Measurements from ENCODE around the gene VIL1.

VIL1 gene

DNA sequence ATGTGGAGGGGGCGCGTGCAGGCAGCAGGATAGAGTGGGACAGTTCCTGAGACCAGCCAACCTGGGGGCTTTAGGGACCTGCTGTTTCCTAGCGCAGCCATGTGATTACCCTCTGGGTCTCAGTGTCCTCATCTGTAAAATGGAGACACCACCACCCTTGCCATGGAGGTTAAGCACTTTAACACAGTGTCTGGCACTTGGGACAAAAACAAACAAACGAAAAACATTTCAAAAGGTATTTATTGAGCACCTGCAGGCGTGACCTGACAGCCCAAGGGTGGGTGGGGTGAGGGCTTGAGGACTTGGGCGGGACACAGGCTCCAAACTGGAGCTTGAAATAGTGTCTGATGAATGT lies 23.9 kb upstream of the VIL1 start:
- no peak for DNase-seq (ENCODE audit: low spot score)

- no peak for DNase-seq (ENCODE audit: low spot score)
Observed at GRCh38 chr2:218395456-218395825, 23.5 kb upstream of the VIL1 start.

DNA sequence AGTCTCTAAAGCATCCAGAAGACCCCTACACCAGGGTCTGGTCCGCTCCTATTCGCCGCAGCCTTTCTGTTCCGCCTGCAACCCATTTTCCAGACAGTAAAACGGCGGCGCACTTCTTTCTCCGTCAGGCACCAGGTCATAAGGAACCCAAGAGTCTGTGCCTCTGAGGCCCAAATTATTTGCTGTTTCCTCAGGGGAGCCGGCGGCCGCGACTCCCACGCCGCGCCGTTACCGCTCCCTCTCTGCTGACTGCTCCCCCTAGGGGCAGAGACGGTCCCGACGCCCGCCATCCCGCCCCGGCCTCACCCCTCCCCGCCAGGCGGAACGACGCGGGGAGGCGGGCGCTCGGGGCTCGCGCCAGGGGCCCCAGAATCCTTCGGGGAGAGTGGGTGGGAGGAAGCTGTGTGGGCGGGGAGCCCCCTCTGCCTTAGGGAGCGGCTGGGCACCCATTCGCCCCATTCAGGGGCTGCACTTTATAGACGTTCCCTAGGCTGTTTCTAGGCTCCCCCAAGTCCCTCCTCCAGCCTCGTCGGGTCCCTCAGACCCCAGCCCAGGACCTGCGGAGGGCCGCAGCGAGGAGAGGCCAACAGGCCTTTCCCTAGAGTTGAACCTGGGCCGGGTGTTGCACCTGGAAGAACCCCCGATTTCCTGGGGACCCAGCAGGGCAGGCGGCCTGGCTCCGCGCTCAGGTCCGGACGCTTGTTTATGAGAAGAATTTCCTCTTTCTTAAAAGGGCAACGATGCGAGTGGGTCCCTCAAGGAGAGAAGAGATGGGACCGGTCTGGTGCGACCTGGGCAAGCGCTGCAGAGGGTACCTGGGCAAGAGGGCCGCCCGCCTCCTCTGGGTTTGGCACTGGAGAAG lies 22.9 kb upstream of the VIL1 start:
- DNase-seq (ENCODE audit: low spot score) = peak; percentile 96

DNA sequence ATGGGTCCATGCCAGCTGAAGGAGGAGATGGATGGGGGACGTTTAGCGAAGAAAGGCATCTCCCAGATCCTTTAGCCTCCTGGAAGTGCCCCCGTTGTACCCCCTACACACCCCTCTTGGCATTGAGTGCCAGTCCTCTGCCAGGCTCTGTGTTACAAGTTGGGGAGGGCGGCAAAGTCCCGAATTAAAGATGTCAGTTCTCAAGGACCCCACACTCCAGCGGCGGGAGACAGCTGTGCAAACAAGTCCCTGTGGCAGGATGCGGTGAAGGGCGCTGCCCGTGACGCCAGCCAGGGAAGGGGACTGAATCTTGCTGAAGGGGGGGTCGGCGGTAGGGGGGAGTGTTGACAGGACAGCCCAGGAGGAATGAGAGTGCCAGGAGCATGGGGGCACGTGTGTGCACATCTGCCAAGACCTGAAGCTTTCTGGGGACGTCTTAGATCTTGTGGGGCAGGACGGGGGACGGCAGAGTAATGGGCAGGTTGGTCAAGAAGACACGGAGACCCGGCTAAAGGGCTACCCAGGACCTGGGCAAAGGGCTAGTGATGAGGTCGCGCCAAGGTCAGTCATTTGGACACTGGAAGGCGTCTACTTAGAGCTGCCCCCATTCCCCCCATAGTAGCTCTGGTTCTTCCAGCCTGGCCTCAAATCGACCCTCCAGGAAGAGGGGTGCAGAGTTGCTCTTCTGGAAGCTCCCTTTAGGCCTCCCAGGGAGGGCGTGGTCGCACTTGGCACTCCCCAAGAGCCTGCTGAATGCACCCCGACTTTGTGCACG lies 22.0 kb upstream of the VIL1 start:
- peak; percentile 67 for DNase-seq (ENCODE audit: low spot score)

GRCh38 chr2:218397463-218397819 lies 21.5 kb upstream of the VIL1 start:
- DNase-seq (ENCODE audit: low spot score) = peak; percentile 13

DNA sequence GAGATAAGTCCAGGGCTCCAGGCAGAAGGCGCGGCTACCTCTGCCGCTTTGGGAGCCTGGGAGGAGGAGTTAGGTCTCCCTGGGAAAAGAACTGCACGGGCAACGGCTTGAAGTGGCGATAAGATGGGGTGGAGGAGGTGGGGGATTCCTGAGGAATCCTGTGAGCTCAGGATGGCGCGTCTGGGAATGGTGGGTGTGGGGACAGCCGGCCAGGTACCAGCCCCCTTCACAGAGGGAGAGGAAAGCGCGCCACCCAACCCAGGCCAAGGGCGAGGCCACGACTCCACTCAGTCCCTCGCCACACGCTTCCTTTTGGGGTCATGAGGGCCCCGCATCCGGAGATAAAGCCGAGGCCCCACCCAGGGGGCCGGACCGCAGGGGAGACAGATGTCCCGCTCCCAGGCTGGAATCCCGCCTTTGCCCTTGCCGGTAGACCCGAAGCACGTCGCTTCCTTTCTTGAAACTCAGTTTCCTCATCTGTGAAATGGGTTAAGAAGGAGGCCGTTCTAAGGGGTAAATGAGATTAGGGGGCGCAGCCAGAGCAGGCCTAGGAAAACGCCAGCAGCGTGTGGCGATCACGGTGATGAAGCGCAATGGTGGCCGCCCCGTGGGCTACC lies 21.0 kb upstream of the VIL1 start:
- peak; percentile 48 for DNase-seq (ENCODE audit: low spot score)

DNA sequence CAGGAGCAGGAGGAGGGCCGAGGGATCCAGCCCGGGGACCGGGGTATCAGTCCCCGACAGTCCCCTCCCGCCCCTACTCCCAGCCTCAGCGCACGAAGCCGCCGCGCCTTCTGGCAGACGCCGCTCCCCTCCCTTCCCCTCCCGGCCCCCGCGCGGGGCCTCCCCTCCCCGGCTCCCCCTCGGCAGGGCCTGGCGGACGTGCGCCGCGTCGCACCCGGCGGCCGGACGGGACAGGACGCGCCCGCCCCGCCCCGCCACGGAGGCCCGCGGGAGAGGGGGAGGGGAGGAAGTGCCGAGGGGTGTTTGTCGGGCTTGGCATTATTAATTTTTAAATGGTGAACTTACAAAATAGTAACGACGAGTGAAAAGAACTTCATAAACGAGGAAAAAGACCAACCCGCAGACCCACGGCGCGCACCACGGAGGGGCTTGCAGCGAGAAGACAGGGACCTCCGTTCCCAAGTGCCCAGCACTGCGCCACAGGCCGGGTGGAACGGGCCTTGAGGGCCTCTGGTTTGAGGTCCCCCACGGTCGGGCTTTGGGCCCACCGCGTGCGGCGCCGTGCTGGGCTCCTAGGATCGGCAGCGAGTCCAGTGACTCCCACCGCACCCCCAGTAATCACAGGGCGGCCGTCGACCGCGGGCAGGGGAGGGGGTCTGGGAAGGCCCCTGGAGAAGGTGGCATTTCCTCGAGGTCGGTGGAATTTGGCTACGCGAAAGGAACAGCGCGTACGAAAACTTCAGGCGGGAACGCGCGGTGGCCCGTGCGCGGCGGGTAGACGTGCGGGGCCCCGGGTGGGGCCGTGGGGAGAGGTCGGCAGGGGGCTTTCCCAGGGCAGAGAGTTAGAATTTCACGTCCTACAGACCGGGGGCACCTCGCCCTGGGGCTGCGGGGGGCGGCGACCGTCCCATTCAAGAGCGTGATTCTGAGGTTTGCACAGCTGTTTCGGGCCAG lies 20.2 kb upstream of the VIL1 start:
- peak; percentile 67 for DNase-seq (ENCODE audit: low spot score)

DNA sequence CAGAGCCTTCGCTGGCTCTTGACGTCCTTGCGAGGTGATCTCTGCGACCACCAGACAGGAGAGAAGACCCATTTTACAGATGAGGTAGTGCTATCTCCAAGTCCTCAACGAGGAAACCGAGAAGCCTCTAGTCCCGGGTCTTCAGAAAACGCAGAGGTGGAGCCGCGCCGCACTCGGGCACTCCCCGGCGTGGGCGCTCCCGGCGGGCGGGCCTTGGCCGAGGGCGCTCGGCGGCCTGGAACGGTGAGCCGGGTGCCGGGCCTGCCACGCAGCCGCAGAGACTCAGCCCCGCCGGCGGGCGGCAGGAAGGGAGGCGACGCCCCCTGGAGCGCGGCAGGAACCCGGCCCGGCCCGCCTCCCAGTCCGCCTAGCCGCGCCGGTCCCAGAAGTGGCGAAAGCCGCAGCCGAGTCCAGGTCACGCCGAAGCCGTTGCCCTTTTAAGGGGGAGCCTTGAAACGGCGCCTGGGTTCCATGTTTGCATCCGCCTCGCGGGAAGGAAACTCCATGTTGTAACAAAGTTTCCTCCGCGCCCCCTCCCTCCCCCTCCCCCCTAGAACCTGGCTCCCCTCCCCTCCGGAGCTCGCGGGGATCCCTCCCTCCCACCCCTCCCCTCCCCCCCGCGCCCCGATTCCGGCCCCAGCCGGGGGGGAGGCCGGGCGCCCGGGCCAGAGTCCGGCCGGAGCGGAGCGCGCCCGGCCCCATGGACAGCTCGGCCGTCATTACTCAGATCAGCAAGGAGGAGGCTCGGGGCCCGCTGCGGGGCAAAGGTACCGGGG lies 19.3 kb upstream of the VIL1 start, which contains the start of gene CTDSP1:
TSS of gene CTDSP1 (plus strand) at position 478 of the 776 bp plus-strand sequence. CDS start at position 701, 223 bp downstream.
- DNase-seq (ENCODE audit: low spot score) = peak; percentile 94

GRCh38 chr2:218400167-218400929 lies 18.6 kb upstream of the VIL1 start:
- DNase-seq (ENCODE audit: low spot score) = peak; percentile 30

- no peak for DNase-seq (ENCODE audit: low spot score)
Observed at GRCh38 chr2:218400930-218401881, 17.7 kb upstream of the VIL1 start.

DNA sequence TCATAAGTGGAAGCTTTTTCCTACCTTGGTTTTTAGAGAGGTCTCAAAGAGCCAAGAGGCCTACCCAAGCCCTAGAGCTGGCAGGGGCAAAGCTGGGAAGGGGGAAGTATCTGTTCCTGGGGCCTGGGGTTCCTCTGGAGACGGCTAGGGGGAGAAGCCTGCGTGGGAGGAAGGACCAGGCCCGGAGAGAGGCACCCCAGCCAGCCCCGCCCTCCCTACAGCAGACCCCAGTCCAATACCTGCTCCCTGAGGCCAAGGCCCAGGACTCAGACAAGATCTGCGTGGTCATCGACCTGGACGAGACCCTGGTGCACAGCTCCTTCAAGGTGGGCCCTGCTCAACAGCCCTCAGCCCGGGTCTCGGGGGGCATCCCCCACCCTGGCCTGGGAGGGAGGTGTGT lies 17.0 kb upstream of the VIL1 start:
- DNase-seq (ENCODE audit: low spot score) = no peak

DNA sequence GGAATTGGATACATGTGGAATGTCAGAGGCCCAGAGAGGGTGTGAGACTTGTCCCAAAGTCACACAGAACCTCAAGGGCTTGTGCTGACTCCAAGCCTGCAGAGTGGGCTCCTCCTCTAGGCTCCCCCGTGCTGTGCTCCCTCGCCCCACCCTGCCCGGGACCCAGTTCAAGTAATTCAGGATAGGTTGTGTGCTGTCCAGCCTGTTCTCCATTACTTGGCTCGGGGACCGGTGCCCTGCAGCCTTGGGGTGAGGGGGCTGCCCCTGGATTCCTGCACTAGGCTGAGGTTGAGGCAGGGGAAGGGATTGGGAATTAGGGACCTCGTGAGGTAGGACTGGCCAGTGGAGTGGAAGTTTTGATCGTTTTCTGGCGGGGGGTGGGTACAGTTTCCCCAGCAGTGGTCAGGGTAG lies 16.4 kb upstream of the VIL1 start:
- DNase-seq (ENCODE audit: low spot score) = no peak

GRCh38 chr2:218402911-218403411 lies 16.0 kb upstream of the VIL1 start:
- no peak for DNase-seq (ENCODE audit: low spot score)

- no peak for DNase-seq (ENCODE audit: low spot score)
Observed at GRCh38 chr2:218403810-218404209, 15.1 kb upstream of the VIL1 start.

- no peak for DNase-seq (ENCODE audit: low spot score)
Observed at GRCh38 chr2:218404351-218405085, 14.4 kb upstream of the VIL1 start.

DNA sequence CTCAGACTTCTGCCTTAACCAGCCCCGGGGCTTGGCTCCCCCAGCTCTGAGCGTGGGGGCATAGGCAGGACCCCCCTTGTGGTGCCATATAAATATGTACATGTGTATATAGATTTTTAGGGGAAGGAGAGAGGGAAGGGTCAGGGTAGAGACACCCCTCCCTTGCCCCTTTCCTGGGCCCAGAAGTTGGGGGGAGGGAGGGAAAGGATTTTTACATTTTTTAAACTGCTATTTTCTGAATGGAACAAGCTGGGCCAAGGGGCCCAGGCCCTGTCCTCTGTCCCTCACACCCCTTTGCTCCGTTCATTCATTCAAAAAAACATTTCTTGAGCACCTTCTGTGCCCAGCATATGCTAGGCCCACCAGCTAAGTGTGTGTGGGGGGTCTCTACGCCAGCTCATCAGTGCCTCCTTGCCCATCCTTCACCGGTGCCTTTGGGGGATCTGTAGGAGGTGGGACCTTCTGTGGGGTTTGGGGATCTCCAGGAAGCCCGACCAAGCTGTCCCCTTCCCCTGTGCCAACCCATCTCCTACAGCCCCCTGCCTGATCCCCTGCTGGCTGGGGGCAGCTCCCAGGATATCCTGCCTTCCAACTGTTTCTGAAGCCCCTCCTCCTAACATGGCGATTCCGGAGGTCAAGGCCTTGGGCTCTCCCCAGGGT lies 13.7 kb upstream of the VIL1 start:
- DNase-seq (ENCODE audit: low spot score) = no peak

GRCh38 chr2:218405746-218406208 lies 13.1 kb upstream of the VIL1 start:
- DNase-seq (ENCODE audit: low spot score) = peak; percentile 23
